IMR-90 (cell line): ENCODE measurements around the gene DICER1. TPM values are rescaled to one million over a fixed set of nuclear protein-coding genes. Genes with fewer than 3 reads are reported as not detected.

Experiments
- ATAC-seq: fragments of 200-7000 bp; cut with Tn5 transposase; 2 replicates; pipeline ENCODE4 v1.9.1; 2020; ENCODE audit warnings: low read depth, mild to moderate bottlenecking, moderate library complexity
- BruUV-seq: library from RNA; stranded (reverse); fragments of 400-500 nt; replicated peaks from 2 replicates; lab custom pipeline; 2021; lab: Mats Ljungman, UMichigan
- CTCF ChIA-PET: fragments of 300-600 bp; formaldehyde crosslinking; extraction: SDS; loops from one replicate; lab custom pipeline; 2021; ENCODE audit warnings: antibody characterized with exemption; lab: Yijun Ruan, JAX
- POLR2A ChIA-PET: fragments of 300-600 bp; sonication (Branson Sonifier 250); formaldehyde crosslinking; loops from one replicate; lab custom pipeline; 2022; ENCODE audit warnings: antibody characterized with exemption; ENCODE audit not compliant: unreplicated experiment; lab: Charles Lee
- DNase-seq: peaks from one replicate; pipeline ENCODE4 v3.0.0; 2013
- H2AFZ ChIP-seq: replicated peaks from 2 replicates; pipeline ENCODE3; 2013; ENCODE audit warnings: low read length, mild to moderate bottlenecking; ENCODE audit not compliant: poor library complexity
- H2AK5ac ChIP-seq: 2 replicates; pipeline ENCODE4 v1.6.1; 2013; ENCODE audit warnings: low read depth, low read length, inconsistent platforms
- H2AK9ac ChIP-seq: replicated peaks from 2 replicates; pipeline ENCODE3; 2013; ENCODE audit warnings: mild to moderate bottlenecking, low read depth, low read length, moderate library complexity; ENCODE audit not compliant: poor library complexity
- H2BK120ac ChIP-seq: 2 replicates; pipeline ENCODE4 v1.6.1; 2013; ENCODE audit warnings: low read depth, low read length, inconsistent platforms
- H2BK15ac ChIP-seq: 3 replicates; pipeline ENCODE4 v1.6.1; 2013; ENCODE audit warnings: low read depth, low read length, inconsistent platforms
- H2BK20ac ChIP-seq: 2 replicates; pipeline ENCODE4 v1.6.1; 2013; ENCODE audit warnings: low read depth, mild to moderate bottlenecking, inconsistent platforms, low read length, moderate library complexity
- H2BK5ac ChIP-seq: 2 replicates; pipeline ENCODE4 v1.6.1; 2013; ENCODE audit warnings: mild to moderate bottlenecking, low read depth, low read length, inconsistent platforms; ENCODE audit not compliant: poor library complexity, severe bottlenecking
- H3K14ac ChIP-seq: replicated peaks from 2 replicates; pipeline ENCODE4 v1.6.1; 2013; ENCODE audit warnings: low read depth, low read length, inconsistent platforms
- H3K18ac ChIP-seq: 2 replicates; pipeline ENCODE4 v1.6.1; 2013; ENCODE audit warnings: low read depth, low read length, control low read depth
- H3K23ac ChIP-seq: 2 replicates; pipeline ENCODE4 v1.6.1; 2013; ENCODE audit warnings: low read depth, low read length, inconsistent platforms
- H3K27ac ChIP-seq: 2 replicates; pipeline ENCODE4 v1.5.1; 2013; ENCODE audit warnings: mild to moderate bottlenecking, control low read depth, low read length; ENCODE audit not compliant: insufficient read depth
- H3K27me3 ChIP-seq: 2 replicates; pipeline ENCODE4 v1.6.1; 2013; ENCODE audit warnings: low read length; ENCODE audit not compliant: control insufficient read depth, insufficient read depth
- H3K36me3 ChIP-seq: 2 replicates; pipeline ENCODE4 v1.6.1; 2013; ENCODE audit warnings: low read length, mixed read lengths; ENCODE audit not compliant: control insufficient read depth, insufficient read depth
- H3K4ac ChIP-seq: 2 replicates; pipeline ENCODE4 v1.6.1; 2013; ENCODE audit warnings: low read depth, low read length, inconsistent platforms
- H3K4me1 ChIP-seq: 2 replicates; pipeline ENCODE4 v1.6.1; 2013; ENCODE audit warnings: low read length, mixed read lengths; ENCODE audit not compliant: control insufficient read depth, insufficient read depth
- H3K4me2 ChIP-seq: 2 replicates; pipeline ENCODE4 v1.6.1; 2013; ENCODE audit warnings: low read depth, mild to moderate bottlenecking, control low read depth, low read length, moderate library complexity
- H3K4me3 ChIP-seq: 2 replicates; pipeline ENCODE4 v1.5.1; 2013; ENCODE audit warnings: low read depth, mild to moderate bottlenecking, control low read depth, low read length, moderate library complexity; ENCODE audit not compliant: insufficient read depth
- H3K56ac ChIP-seq: 2 replicates; pipeline ENCODE4 v1.6.1; 2013; ENCODE audit warnings: low read length, inconsistent platforms; ENCODE audit not compliant: insufficient read depth; ENCODE audit errors: extremely low read depth
- H3K79me1 ChIP-seq, 2 experiments: 2 replicates each; pipeline ENCODE4 v1.6.1; 2013; ENCODE audit warnings: low read length in 2 of 2, inconsistent platforms in 1 of 2, low read depth in 1 of 2
- H3K9ac ChIP-seq: 2 replicates; pipeline ENCODE4 v1.6.1; 2013; ENCODE audit warnings: low read depth, low read length, control low read depth
- H3K9me1 ChIP-seq: 2 replicates; pipeline ENCODE4 v1.6.1; 2013; ENCODE audit warnings: low read length, inconsistent platforms; ENCODE audit not compliant: insufficient read depth
- H3K9me3 ChIP-seq: 2 replicates; pipeline ENCODE4 v1.6.1; 2013; ENCODE audit warnings: low read length; ENCODE audit not compliant: control insufficient read depth, insufficient read depth
- H4K20me1 ChIP-seq: 2 replicates; pipeline ENCODE4 v1.6.1; 2013; ENCODE audit warnings: low read length, inconsistent platforms; ENCODE audit not compliant: insufficient read depth
- H4K5ac ChIP-seq: 2 replicates; pipeline ENCODE4 v1.6.1; 2013; ENCODE audit warnings: mild to moderate bottlenecking, low read depth, low read length, control low read depth
- H4K8ac ChIP-seq, 2 experiments: 2 replicates each; pipeline ENCODE4 v1.6.1; 2013; ENCODE audit warnings: low read depth in 2 of 2, low read length in 2 of 2, control low read depth in 1 of 2, inconsistent platforms in 1 of 2
- H4K91ac ChIP-seq: 2 replicates; pipeline ENCODE4 v1.6.1; 2013; ENCODE audit warnings: low read depth, low read length, inconsistent platforms; ENCODE audit not compliant: insufficient read depth
- CEBPB ChIP-seq: IDR thresholded peaks from 2 replicates; pipeline ENCODE4 v1.6.1; 2012; ENCODE audit warnings: low read depth, low read length, improper control_type of control experiment
- CHD1 ChIP-seq: IDR thresholded peaks from 2 replicates; pipeline ENCODE4 v1.6.1; 2012; ENCODE audit warnings: low read depth, low read length, improper control_type of control experiment
- FOS ChIP-seq: fragments of 150-350 bp; IDR thresholded peaks from 2 replicates; pipeline ENCODE4 v1.6.1; 2016; ENCODE audit warnings: low read depth, low read length
- MAFK ChIP-seq: IDR thresholded peaks from 2 replicates; pipeline ENCODE4 v1.6.1; 2012; ENCODE audit warnings: low read depth, low read length, improper control_type of control experiment
- MAZ ChIP-seq: IDR thresholded peaks from 2 replicates; pipeline ENCODE4 v1.6.1; 2012; ENCODE audit warnings: low read depth, mild to moderate bottlenecking, low read length, improper control_type of control experiment, moderate library complexity, borderline replicate concordance
- MXI1 ChIP-seq: IDR thresholded peaks from 2 replicates; pipeline ENCODE4 v1.6.1; 2012; ENCODE audit warnings: low read depth, mild to moderate bottlenecking, low read length, moderate library complexity, borderline replicate concordance
- NFE2L2 ChIP-seq: fragments of 150-350 bp; IDR thresholded peaks from 2 replicates; pipeline ENCODE4 v1.6.1; 2016; ENCODE audit warnings: low read depth, mild to moderate bottlenecking, low read length
- POLR2A ChIP-seq: IDR thresholded peaks from 2 replicates; pipeline ENCODE4 v1.6.1; 2012; ENCODE audit warnings: mild to moderate bottlenecking, low read depth, low read length
- RAD21 ChIP-seq: IDR thresholded peaks from 2 replicates; pipeline ENCODE4 v1.6.1; 2012; ENCODE audit warnings: low read length, improper control_type of control experiment
- RFX5 ChIP-seq: IDR thresholded peaks from 2 replicates; pipeline ENCODE4 v1.8.0; 2012; ENCODE audit warnings: low read depth, mild to moderate bottlenecking, low read length, moderate library complexity
- SMC3 ChIP-seq: fragments of 150-350 bp; IDR thresholded peaks from 2 replicates; pipeline ENCODE4 v1.6.1; 2016; ENCODE audit warnings: low read depth, mild to moderate bottlenecking, antibody characterized with exemption, low read length, moderate library complexity
- WGBS, 2 experiments: methylation state at CpG; one replicate each; pipeline versions ENCODE4 v1.1.5 to v1.1.7; 2013; ENCODE audit warnings: missing lambda C conversion rate in 2 of 2; ENCODE audit not compliant: insufficient read length in 1 of 2; ENCODE audit errors: extremely low coverage in 2 of 2; 5-methylcytosine and 5-hydroxymethylcytosine counted together
- dilution Hi-C: fragments of 300-500 bp; cut with HindIII; formaldehyde crosslinking; loops from one replicate; pipeline ENCODE4 v1.14.3; 2018; ENCODE audit warnings: low sequenced_read_pairs; ENCODE audit not compliant: unreplicated experiment
- in situ Hi-C: fragments of 300-500 bp; cut with MboI; formaldehyde crosslinking; loops from 3 replicates; pipeline ENCODE4 v1.14.3; 2019; ENCODE audit warnings: low sequenced_read_pairs, inconsistent platforms, mixed read lengths
- intact Hi-C: fragments of 100-400 bp; cut with micrococcal nuclease; formaldehyde crosslinking; loops from 2 replicates; pipeline ENCODE4 v1.10.0; 2022
- polyA plus RNA-seq, 3 experiments: library from polyadenylated mRNA; depleted of rRNA; stranded (reverse); fragments of >200 nt; gene quantifications; 2 replicates each; pipeline ENCODE4 v1.2.3, GENCODE V29; 2012; ENCODE audit warnings: low replicate concordance in 1 of 3
- total RNA-seq: library from RNA; depleted of rRNA; stranded (reverse); fragments of >200 nt; gene quantifications from 2 replicates; pipeline ENCODE4 v1.2.3, GENCODE V29; 2012
- TF ChIP-seq, protein P1 (sequence below): conservative IDR thresholded peaks from 2 replicates; pipeline ENCODE4 v1.5.1; 2012; ENCODE audit warnings: mild to moderate bottlenecking, low read depth, low read length, improper control_type of control experiment
- TF ChIP-seq, protein P2 (sequence below): fragments of 150-350 bp; IDR thresholded peaks from 2 replicates; pipeline ENCODE4 v1.6.1; 2017; ENCODE audit warnings: mild to moderate bottlenecking, antibody characterized with exemption, low read length, low read depth
- TF ChIP-seq, protein P3 (sequence below): fragments of 150-350 bp; IDR thresholded peaks from 2 replicates; pipeline ENCODE4 v1.6.1; 2016; ENCODE audit warnings: low read depth, mild to moderate bottlenecking, low read length, moderate library complexity, borderline replicate concordance

Gene DICER1
- total and polyA plus RNA-seq, 2 of the 4 experiments (the other 2 are of a cell fraction), result 9.7 to 49.5 TPM

DNA sequence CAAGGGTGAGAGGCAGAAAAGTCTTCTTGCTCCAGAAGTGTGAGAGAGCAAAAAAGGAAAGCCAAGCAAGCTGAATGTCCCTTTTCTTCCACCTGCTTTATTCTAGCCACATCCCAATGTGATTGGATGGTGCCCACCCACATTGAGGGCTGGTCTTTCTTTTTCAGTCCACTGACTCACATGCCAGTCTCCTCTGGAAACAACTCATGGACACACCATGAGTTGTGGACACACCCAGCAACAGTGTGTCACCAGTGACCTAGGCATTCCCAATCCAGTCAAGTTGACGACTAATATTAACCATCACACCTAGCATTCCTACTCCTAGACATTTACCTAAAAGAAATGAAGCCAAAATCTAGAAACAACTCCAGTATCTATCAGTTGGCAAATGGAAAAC, 7.2 kb upstream of the DICER1 start:
- TF ChIP-seq MXI1 (no peak), NFE2L2 (no peak), CEBPB (no peak), POLR2A (no peak), MAZ (no peak), FOS (no peak), RAD21 (no peak), MAFK (no peak), SMC3 (no peak), CHD1 (no peak), RFX5 (no peak)
- TF ChIP-seq, protein P1, sequence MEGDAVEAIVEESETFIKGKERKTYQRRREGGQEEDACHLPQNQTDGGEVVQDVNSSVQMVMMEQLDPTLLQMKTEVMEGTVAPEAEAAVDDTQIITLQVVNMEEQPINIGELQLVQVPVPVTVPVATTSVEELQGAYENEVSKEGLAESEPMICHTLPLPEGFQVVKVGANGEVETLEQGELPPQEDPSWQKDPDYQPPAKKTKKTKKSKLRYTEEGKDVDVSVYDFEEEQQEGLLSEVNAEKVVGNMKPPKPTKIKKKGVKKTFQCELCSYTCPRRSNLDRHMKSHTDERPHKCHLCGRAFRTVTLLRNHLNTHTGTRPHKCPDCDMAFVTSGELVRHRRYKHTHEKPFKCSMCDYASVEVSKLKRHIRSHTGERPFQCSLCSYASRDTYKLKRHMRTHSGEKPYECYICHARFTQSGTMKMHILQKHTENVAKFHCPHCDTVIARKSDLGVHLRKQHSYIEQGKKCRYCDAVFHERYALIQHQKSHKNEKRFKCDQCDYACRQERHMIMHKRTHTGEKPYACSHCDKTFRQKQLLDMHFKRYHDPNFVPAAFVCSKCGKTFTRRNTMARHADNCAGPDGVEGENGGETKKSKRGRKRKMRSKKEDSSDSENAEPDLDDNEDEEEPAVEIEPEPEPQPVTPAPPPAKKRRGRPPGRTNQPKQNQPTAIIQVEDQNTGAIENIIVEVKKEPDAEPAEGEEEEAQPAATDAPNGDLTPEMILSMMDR, result no peak
- TF ChIP-seq, protein P2, sequence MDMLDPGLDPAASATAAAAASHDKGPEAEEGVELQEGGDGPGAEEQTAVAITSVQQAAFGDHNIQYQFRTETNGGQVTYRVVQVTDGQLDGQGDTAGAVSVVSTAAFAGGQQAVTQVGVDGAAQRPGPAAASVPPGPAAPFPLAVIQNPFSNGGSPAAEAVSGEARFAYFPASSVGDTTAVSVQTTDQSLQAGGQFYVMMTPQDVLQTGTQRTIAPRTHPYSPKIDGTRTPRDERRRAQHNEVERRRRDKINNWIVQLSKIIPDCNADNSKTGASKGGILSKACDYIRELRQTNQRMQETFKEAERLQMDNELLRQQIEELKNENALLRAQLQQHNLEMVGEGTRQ, result no peak
- TF ChIP-seq, protein P3, sequence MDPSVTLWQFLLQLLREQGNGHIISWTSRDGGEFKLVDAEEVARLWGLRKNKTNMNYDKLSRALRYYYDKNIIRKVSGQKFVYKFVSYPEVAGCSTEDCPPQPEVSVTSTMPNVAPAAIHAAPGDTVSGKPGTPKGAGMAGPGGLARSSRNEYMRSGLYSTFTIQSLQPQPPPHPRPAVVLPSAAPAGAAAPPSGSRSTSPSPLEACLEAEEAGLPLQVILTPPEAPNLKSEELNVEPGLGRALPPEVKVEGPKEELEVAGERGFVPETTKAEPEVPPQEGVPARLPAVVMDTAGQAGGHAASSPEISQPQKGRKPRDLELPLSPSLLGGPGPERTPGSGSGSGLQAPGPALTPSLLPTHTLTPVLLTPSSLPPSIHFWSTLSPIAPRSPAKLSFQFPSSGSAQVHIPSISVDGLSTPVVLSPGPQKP, result no peak
- Histone ChIP-seq H3K4me2 (no peak overlapping the region), H2BK120ac (no peak overlapping the region), H4K8ac (no peak overlapping the region), H3K9me3 (no peaks in the 10 kb centered on the region), H4K20me1 (no peaks in the 10 kb centered on the region), H3K56ac (no peak overlapping the region), H3K9me1 (no peaks in the 10 kb centered on the region), H3K36me3 (no peaks in the 10 kb centered on the region), H2BK20ac (no peak overlapping the region), H3K79me1 (no peaks in the 10 kb centered on the region), H3K4me3 (no peak overlapping the region), H4K5ac (no peak overlapping the region), H2AK5ac (no peak overlapping the region), H2AK9ac (no peak overlapping the region), H3K4ac (no peak overlapping the region), H3K27me3 (no peaks in the 10 kb centered on the region), H3K27ac (no peak overlapping the region), H2BK15ac (no peak overlapping the region), H3K18ac (no peak overlapping the region), H2AFZ (no peak overlapping the region), H4K91ac (no peak overlapping the region), H3K14ac (no peak overlapping the region), H2BK5ac (no peak overlapping the region), H3K4me1 (no peaks in the 10 kb centered on the region), H3K9ac (no peak overlapping the region), H3K23ac (no peak overlapping the region)
- in situ Hi-C loops (no loop called here), dilution Hi-C loops (no loop called here), intact Hi-C loops (no loop called here)
- ATAC-seq, result no peak
- no CpG with 5 or more reads among the region's 1 CpG for WGBS, 2 experiments
- no peak for DNase-seq
- CTCF ChIA-PET, result no interaction called here
- BruUV-seq, result no TSS peak
- POLR2A ChIA-PET, result no interaction called here
